Measurements from ENCODE around the gene ATP8B4.
"Not testable (repeated sequence)": the region's sequence is repeated elsewhere in the genome, so short reads cannot be mapped to it uniquely, and the experiment has no call there.

ATP8B4 gene, protein sequence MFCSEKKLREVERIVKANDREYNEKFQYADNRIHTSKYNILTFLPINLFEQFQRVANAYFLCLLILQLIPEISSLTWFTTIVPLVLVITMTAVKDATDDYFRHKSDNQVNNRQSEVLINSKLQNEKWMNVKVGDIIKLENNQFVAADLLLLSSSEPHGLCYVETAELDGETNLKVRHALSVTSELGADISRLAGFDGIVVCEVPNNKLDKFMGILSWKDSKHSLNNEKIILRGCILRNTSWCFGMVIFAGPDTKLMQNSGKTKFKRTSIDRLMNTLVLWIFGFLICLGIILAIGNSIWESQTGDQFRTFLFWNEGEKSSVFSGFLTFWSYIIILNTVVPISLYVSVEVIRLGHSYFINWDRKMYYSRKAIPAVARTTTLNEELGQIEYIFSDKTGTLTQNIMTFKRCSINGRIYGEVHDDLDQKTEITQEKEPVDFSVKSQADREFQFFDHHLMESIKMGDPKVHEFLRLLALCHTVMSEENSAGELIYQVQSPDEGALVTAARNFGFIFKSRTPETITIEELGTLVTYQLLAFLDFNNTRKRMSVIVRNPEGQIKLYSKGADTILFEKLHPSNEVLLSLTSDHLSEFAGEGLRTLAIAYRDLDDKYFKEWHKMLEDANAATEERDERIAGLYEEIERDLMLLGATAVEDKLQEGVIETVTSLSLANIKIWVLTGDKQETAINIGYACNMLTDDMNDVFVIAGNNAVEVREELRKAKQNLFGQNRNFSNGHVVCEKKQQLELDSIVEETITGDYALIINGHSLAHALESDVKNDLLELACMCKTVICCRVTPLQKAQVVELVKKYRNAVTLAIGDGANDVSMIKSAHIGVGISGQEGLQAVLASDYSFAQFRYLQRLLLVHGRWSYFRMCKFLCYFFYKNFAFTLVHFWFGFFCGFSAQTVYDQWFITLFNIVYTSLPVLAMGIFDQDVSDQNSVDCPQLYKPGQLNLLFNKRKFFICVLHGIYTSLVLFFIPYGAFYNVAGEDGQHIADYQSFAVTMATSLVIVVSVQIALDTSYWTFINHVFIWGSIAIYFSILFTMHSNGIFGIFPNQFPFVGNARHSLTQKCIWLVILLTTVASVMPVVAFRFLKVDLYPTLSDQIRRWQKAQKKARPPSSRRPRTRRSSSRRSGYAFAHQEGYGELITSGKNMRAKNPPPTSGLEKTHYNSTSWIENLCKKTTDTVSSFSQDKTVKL

DNA sequence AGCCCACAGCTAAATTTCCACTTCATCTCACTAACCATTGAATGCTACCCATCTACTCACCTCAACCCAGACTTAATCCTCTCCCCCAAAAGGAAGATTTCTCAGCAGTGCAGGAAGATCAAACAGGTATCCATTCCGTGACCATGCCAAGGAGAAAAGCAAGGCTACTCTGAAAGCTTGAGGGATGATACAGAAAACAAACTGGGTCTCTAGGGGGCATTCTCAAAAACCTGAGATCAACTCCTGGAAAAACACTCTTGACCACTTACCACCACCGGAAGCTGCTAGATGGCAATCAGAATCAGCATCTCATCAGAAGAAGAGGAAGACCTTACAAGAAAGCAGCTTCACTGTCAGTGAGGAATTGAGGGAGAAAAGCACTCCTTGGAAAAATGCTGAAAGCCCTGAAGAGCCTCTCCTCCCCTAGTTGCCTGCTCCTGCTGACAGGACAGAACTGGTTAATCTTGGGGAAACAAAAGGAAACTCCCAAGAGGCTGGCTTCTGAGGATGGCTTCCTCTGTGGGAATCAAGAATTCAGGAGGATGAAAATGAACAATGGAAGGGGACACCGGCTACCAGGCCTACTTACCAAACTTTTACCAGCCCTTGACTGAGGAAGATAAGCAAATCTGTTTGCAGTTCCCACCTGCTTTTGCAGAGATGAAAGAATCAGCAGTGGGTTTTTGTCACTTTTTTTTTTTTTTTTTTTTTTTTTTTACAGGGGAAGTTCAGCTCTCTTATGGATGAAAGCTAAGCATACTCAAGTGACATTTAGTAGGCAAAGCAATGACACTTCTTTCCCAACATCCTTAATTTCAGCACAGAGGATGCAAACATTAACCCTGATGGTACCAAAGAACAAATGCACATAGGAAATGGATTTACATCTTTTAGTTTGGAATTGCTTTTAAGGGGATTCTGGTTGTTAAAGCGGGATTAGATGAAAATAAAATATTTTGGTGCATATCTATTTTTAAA is at the start of gene ATP8B4:
TSS of gene ATP8B4 (minus strand) at position 171 of the 978 bp plus-strand sequence. CDS start 12,267 bp downstream, outside the sequence.
- no peak for DNase-seq

DNA sequence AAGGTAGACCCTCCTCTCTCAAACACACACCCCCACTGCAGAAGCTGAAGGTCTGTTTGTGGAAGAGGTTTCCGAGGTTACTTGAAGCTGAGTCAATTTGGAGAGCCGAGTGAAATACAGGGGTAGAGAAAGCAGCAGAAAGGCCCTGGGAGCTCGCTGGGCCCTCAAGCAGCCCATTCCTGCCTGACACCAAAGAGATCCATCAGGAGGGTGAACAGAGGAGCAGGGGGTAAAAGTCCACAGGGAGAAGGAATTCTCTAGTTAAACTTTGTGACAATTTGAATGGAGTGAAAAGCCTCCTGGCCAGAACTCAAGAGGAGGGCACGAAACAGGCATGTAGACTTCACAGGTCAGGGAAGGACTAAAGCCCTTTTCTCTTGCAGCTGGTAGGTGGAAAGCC is 49.3 kb upstream of the ATP8B4 start:
- no peak for DNase-seq

DNA sequence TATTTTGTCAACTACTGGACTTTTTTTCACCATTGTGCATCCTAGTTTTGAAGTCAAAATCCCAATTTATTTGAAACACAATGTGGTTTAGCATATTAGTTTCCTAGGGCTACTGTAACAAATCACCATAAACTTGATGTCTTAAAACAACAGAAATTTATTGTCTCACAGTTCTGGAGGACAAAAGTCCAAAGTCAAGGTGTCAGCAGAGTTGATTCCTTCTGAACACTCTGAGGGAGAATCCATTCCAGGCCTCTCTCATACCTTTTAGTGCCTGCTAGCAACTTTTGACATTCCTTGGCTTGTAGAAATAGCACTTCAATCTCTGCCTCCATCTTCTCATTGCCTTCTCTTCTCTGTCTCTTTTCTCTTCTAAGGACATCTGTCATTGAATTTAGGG is 48.1 kb upstream of the ATP8B4 start:
- DNase-seq, result no peak

DNA sequence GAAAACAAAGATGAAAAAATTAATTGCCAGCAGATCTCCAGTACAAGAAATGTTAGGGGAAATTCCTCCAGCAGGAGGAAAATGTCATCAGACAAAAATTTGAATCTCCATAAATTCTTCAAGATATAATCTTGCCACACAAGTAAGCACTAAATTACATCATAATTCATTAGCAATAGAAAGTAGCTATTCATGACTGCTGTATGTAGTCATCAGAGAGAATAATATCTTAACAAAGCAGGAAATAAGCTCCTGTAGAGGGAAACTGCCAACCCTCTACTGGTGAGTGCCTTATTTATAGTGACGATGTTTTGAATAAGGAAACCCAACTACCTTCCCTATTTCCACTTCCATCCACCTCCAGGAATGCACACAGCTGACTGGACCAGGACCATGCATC is 47.2 kb upstream of the ATP8B4 start:
- peak; percentile 51 for DNase-seq

DNA sequence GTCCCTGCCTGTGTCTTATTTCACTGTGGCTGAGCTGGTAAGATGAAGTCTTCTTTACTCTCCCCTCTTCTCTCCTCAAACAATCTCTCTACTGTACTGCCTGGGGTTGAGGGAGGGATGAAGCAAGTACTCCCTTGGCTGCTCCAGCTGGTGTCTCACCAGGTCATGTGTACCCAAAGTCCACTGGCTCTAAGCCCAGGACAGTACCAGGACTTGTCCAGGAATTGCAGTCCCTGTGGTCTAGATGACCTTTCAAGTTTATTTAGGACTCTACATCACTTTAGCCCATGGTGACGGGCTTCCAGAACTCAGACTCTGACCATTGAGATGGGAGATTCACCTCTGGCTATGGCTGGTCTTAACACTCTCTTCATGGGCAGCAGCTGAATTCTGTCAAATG is 45.4 kb upstream of the ATP8B4 start:
- no peak for DNase-seq

DNA sequence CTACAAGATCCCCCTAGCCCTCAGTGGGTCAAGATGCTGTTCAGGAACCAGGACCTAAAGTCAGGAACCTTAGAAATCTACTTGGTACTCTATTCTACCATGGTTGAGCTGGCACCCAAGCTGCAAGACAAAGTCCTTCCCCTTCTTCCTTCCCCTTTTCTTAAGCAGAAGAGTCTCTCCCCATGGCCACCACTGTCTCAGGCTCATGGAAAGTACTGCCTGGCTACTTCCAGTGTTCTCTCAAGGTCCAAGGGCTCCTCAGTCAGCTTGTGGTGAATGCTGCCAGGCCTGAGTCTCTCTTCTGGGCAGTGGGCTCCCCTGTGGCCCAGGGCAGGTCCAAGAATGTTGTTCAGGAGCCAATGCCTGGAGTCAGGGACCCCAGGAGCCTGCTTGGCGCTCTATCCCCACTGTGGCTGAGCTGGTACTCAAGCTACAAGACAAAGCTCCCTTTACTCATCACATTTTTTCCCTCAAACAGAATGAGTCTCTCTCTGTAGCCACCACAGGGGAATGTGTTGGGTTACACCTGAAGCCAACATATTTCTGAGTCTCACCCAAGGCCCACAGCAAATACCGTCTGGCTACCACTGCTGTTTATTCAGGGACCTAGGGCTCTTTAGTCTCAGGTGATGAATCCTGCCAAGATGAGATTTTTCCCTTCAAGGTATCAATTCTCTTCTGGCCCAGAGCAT is 44.8 kb upstream of the ATP8B4 start:
- no peak for DNase-seq

DNA sequence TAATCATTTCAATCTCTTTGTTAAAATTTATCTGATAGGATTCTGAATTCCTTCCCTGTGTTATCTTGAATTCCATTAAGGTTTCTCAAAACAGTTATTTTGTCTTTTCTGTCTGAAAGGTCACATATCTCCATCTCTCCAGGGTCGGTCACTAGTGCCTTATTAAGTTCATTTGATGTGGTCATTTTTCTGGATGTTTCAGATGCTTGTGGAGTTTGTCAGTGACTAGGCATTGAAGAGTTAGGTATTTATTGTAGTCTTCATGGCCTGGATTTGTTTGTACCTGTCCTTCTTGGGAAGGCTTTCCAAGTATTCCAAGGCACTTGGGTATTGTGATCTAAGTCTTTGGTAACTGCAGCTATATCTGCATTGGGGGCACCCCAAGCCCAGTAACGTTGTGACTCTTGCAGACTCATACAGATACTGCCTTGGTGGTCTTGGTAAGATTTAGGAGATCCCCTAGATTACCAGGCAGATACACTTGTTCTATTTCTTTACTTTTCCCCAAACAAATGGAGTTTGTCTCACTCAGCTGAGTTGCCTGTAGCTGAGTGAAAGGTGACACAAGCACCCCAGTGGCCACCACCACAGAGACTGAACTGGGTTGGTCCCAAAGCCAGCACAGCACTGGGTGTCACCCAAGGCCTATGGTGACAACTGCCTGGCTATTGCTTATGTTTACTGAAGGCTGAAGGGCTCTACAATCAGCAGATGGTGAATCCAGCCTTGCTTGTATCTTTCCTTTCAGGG is 44.1 kb upstream of the ATP8B4 start:
- peak; percentile 36 for DNase-seq

DNA sequence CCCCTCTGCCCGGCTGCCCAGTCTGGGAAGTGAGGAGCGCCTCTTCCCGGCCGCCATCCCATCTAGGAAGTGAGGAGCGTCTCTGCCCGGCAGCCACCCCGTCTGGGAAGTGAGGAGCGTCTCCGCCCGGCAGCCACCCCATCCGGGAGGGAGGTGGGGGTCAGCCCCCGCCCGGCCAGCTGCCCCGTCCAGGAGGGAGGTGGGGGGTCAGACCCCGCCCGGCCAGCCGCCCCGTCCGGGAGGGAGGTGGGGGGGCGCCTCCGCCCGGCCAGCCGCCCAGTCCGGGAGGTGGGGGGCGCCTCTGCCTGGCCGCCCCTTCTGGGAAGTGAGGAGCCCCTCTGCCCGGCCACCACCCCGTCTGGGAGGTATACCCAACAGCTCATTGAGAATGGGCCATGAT is 39.2 kb upstream of the ATP8B4 start:
- not testable (repeated sequence) for DNase-seq

DNA sequence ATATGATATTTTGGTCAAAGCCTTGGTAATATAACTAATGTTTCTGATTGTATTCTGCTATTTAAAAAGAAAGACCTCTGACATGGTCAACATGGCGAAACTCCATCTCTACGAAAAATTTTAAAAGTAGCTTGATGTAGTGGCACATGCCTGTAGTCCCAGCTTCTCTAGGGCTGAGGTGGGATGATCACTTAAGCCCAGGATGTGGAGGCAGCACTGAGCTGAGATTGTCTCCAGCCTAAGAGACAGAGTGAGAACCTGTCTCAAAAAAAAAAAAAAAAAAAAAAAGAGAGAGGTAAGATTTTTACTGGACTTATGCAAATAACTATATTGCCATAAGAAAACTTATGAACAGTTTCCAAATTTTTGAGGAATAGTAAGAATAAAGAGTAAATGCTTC is 32.4 kb upstream of the ATP8B4 start:
- DNase-seq, result no peak

DNA sequence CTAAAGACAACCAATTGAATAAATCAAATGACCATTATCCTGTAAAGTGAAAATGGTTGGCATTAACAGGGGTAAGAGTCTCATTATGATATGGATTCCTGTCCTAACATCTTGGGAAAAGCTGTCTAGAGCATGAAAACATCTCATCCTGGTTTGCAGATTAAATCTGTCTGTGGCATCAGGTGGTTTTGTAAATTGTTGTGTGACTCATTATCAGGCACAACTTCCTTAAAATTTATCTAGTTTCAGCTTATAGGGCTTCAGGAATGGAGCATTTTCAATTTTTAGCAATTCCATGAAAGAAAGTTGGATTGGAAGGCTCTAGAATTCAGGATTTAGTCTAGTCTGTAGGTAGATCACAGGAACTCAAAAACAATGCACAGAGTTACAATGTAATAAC is 31.8 kb upstream of the ATP8B4 start:
- DNase-seq, result no peak

DNA sequence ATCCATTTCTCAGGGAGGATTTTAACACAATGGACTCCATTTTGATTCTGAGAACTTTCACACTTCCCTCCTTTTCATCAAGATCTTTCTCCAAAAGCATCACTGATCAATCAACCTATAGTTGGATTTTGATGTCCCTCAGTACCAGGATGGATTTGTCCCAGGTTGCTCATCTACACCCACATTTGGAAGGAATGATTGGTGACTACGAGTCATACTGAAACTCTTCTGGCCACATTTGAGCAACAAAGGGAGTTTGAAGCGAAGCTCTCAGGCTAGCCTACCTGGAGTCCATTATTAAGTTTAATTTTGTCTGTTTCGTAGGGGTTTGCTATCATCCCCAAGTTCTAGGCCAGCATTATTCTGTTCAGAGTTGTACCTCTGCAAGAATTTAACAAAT is 31.3 kb upstream of the ATP8B4 start:
- DNase-seq, result no peak

DNA sequence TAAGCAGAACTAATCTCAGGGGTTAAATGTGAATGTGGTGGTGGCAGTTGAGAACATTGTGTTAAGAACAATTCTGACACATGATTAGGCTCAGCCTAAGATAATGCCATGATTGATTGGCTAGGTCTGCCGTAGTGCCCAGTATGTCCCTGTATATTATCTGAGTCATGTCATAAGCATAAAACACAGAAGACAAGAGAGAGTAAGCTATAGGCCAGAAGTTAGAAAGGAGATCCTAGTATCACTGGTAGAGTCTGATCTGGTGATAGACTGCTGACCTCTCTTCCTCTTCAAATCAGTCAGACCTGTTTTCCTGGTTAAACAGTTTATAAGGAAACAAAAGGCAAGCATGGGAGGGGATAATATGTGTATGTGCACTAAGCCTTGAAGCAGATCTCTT is 30.1 kb upstream of the ATP8B4 start:
- DNase-seq, result no peak

DNA sequence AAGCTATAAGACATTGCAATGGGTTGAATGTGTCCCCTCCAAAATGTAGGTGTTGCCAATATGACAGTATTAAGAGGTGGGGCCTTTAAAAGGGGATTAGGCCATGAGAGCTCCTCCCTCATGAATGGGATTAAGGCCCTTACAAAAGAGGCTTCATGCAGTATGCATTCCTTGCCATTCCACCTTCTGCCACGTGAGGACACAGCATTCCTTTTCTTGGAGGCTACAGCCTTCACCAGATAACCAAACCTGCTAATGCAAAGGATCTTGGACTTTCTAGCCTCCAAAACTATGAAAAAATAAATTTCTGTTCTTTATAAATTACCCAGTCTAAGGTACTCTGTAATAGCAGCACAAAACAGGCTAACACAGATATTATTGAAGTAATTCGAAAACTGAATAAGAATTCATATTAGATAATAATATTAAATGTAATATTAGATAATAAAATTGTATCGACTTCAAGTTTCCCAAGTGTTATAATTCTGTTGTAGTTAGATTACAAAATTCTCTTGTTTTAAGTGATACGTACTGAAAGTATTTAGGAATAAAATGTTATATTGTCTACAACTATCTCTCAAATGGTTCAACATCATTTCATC is 29.4 kb upstream of the ATP8B4 start:
- DNase-seq, result peak; percentile 60

DNA sequence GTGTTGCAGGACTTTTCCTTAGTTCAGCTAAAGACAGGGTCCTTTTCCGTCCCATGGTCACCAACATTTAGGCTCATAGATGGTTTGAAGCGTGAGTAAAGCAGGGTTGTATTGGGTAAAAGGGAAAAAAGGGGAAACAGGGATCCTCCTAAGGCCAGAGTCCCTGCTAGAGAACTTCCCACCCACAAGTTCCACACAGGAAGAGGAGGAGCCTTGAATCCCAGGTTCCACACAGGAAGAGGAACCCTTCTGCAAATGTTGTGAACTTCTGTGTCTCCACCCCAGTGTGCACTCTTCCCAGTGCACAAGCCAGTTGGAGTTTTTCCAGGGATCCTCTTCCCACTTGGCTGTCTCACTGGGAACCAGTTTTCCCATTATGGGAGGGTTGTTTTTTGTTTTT is 27.6 kb upstream of the ATP8B4 start:
- DNase-seq, result no peak

DNA sequence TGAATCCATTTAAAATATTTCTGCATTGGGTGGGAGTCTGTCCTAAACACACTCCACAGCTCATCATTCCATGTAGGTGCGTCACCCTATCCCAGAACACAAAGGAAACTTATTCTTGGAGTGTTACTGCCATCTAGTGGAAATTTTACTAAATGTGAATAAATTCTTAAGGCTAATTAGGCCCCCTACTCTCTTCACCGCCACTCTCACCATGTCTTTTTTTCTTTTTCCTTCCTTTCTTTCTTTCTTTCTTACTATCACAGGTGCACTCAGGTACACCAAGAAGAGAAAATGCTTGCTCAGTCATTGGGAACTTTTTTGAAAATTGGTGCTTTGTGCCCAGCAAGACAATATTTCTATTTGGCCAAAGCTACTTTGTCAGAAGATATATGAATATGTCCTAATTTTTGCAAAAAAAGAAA is 26.4 kb upstream of the ATP8B4 start:
- DNase-seq, result peak; percentile 75

DNA sequence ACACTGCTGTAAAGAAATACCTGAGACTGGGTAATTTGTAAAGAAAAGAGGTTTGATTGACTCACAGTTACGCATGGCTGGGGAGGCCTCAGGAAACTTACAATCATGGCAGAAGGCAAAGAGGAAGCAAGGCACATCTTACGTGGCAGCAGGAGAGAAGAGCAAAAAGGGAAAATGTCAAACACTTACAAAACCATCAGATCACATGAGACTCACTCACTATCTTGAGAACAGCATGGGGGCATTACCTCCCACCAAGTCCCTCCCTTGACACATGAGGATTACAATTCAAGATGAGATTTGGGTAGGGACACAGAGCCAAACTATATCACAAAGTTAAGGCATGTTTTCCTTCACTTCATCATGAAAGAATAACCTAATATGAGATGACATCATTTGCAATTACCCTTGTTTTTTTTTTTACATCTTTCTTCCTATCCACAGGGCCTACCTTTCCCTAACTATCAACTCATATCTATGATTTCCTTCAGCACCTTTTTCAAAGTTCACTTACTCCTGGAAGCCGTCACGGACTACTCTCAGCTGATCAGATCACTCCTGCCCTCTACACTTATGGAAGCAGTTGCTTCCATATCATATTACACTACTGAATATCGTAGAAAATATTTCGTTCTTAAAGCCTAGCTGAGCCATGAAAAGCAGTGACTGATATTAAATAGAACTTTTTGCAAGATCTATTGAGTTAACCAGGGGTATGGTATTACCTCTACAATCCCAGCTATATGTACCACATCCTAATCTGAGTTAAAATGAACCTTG is 25.5 kb upstream of the ATP8B4 start:
- no peak for DNase-seq

DNA sequence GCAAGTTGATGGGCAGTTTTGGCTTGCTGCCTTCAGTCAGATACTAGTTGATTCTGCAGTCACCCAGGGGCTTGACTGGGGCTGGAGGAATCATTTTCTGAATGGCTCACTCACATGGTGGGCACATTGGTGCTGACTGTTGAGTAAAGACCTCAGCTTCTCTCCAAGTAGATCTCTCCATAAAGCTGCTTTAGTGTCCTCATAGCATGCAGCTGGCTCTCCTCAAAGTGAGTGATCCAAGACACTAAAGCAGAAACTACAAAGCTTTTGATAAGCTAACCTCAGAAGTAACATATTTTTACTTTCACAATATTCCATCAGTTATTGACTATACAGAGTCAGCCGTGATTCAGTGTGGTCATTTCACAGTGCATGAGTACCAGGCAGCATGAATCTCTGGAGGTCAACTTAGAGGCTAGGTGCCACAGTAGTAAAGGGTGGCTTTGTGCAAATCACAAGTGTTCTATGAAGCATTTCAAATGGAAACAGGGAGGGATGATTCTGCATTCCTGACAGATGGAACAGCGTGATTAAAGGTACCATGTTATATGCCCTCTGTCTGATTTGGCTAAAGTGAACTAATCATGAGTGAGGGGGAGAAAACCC is 24.3 kb upstream of the ATP8B4 start:
- DNase-seq, result peak; percentile 67

DNA sequence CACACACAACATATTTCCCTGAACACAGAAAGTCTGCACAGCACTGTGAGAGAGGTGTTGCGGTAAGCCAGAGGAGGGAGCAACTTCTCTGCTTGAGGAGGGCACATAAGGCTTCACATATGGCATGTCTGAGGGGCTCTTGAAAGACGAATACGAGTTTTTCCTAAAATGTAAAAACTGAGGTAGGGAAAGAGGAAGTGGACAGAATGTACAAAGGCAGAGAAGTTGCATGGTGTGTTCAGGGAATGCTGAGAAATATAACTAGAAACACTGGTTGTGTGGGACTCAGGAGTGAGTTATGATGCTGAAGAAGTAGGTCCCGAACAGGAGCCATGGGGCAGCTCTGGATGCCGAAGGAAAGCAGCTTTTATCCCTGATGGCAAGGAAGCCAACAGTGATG is 22.8 kb upstream of the ATP8B4 start:
- no peak for DNase-seq

DNA sequence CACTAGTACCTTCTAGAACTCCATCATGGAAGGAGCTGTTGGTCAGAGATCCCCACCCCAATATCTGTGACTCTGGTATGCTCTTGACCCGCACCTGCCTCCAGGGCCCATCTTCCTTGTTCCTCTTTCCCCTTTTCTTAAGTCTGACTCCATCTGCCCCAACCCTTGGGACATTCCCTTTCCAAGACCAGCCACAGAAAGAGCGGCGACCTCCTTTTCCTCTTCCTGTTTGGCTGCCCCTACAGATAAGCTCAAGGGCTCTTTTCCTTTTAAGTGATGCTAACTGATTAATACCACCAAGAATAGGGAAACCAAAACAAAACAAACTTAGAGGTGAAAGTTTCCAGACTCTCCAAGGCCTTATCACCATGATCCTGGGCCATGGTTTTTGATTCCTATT is 21.9 kb upstream of the ATP8B4 start:
- DNase-seq, result no peak

Measured in kidney glomerular epithelial cell (primary cell).